Neuronal stem cell (in vitro differentiated cells): Measurements from ENCODE around the gene LRWD1.

ENCODE experiments used
- DNase-seq: peaks from one replicate; pipeline ENCODE4 v3.0.0-alpha.2; 2013; ENCODE audit warnings: low spot score
- H2AFZ ChIP-seq: one replicate; pipeline ENCODE4 v1.6.1; 2013; ENCODE audit warnings: mild to moderate bottlenecking, low read length, inconsistent platforms
- H2AK5ac ChIP-seq: 2 replicates; pipeline ENCODE4 v1.6.1; 2013; ENCODE audit warnings: low read depth, mild to moderate bottlenecking, inconsistent platforms, low read length, moderate library complexity, mixed read lengths
- H2BK120ac ChIP-seq: 2 replicates; pipeline ENCODE4 v1.6.1; 2013; ENCODE audit warnings: low read depth, mild to moderate bottlenecking, inconsistent platforms, low read length, moderate library complexity, mixed read lengths
- H2BK12ac ChIP-seq: one replicate; pipeline ENCODE4 v1.6.1; 2013; ENCODE audit warnings: low read length, inconsistent platforms
- H2BK15ac ChIP-seq: 2 replicates; pipeline ENCODE4 v1.6.1; 2013; ENCODE audit warnings: mild to moderate bottlenecking, low read length, inconsistent platforms, mixed read lengths
- H2BK5ac ChIP-seq: one replicate; pipeline ENCODE4 v1.6.1; 2013; ENCODE audit warnings: inconsistent platforms, mild to moderate bottlenecking, low read length, moderate library complexity
- H3K14ac ChIP-seq: one replicate; pipeline ENCODE4 v1.6.1; 2013; ENCODE audit warnings: low read length, inconsistent platforms
- H3K18ac ChIP-seq: 2 replicates; pipeline ENCODE4 v1.6.1; 2013; ENCODE audit warnings: low read length, inconsistent platforms
- H3K23ac ChIP-seq: 2 replicates; pipeline ENCODE4 v1.6.1; 2013; ENCODE audit warnings: low read depth, mild to moderate bottlenecking, mixed read lengths, low read length, inconsistent platforms; ENCODE audit not compliant: poor library complexity
- H3K27ac ChIP-seq: replicated peaks from 3 replicates; pipeline ENCODE4 v1.5.1; 2013; ENCODE audit warnings: low read length, inconsistent platforms
- H3K27me3 ChIP-seq, 3 experiments: 2 replicates each; pipeline ENCODE4 v1.6.1; 2013; ENCODE audit warnings: low read length in 3 of 3, mild to moderate bottlenecking in 2 of 3, inconsistent platforms in 1 of 3, low read depth in 1 of 3, mixed read lengths in 1 of 3, moderate library complexity in 1 of 3; ENCODE audit not compliant: control insufficient read depth in 3 of 3, insufficient read depth in 3 of 3
- H3K36me3 ChIP-seq, 2 donors: replicated peaks in 1 of 2; 2 replicates each; pipeline ENCODE4 v1.6.1; 2013; ENCODE audit warnings: low read length in 2 of 2; ENCODE audit not compliant: control insufficient read depth in 2 of 2, insufficient read depth in 2 of 2
- H3K4ac ChIP-seq: 2 replicates; pipeline ENCODE4 v1.6.1; 2013; ENCODE audit warnings: inconsistent platforms, mild to moderate bottlenecking, low read length, moderate library complexity
- H3K4me1 ChIP-seq, 2 donors: 1 replicate in 1 of 2; 2 replicates in 1 of 2; pipeline ENCODE4 v1.6.1; 2013; ENCODE audit warnings: low read length in 2 of 2, low read depth in 1 of 2; ENCODE audit not compliant: control insufficient read depth in 2 of 2, insufficient read depth in 1 of 2
- H3K4me2 ChIP-seq: one replicate; pipeline ENCODE4 v1.6.1; 2013; ENCODE audit warnings: mild to moderate bottlenecking, low read length, inconsistent platforms; ENCODE audit not compliant: insufficient read depth, poor library complexity, severe bottlenecking
- H3K4me3 ChIP-seq, 2 donors: 2 replicates each; pipeline ENCODE4 v1.5.1; 2013; ENCODE audit warnings: low read length in 2 of 2, mild to moderate bottlenecking in 2 of 2, inconsistent platforms in 1 of 2, moderate library complexity in 1 of 2
- H3K79me1 ChIP-seq: one replicate; pipeline ENCODE4 v1.6.1; 2013; ENCODE audit warnings: low read depth, mild to moderate bottlenecking, inconsistent platforms, low read length, moderate library complexity
- H3K9ac ChIP-seq: one replicate; pipeline ENCODE4 v1.6.1; 2013; ENCODE audit warnings: mild to moderate bottlenecking, low read depth, low read length, inconsistent platforms; ENCODE audit not compliant: poor library complexity
- H3K9me3 ChIP-seq, 2 donors: replicated peaks in 1 of 2; 2 replicates each; pipeline versions ENCODE3 to v1.6.1; 2013; ENCODE audit warnings: low read length in 2 of 2, mild to moderate bottlenecking in 2 of 2, inconsistent platforms in 1 of 2, low read depth in 1 of 2, mixed read lengths in 1 of 2, moderate library complexity in 1 of 2; ENCODE audit not compliant: control insufficient read depth in 2 of 2, insufficient read depth in 1 of 2
- H4K8ac ChIP-seq: one replicate; pipeline ENCODE4 v1.6.1; 2013; ENCODE audit warnings: low read depth, mild to moderate bottlenecking, inconsistent platforms, low read length, moderate library complexity
- H4K91ac ChIP-seq: one replicate; pipeline ENCODE4 v1.6.1; 2013; ENCODE audit warnings: low read length, low read depth, mild to moderate bottlenecking, inconsistent platforms; ENCODE audit not compliant: poor library complexity
- WGBS, 2 donors: extraction: QIAGEN DNeasy Blood & Tissue Kit; methylation state at CpG; one replicate each; pipeline ENCODE4 v1.1.7; 2013; ENCODE audit warnings: missing lambda C conversion rate in 2 of 2, mixed read lengths in 1 of 2; ENCODE audit not compliant: insufficient read length in 2 of 2, insufficient replicate concordance in 1 of 2; ENCODE audit errors: extremely low coverage in 2 of 2; 5-methylcytosine and 5-hydroxymethylcytosine counted together

Gene LRWD1

GRCh38 chr7:102418592-102418991 is 46.2 kb upstream of the LRWD1 start:
- H3K4ac ChIP-seq: no peak overlapping the region
- no peak overlapping the region for H3K4me2 ChIP-seq
- no peak overlapping the region for H2AK5ac ChIP-seq
- no peak overlapping the region for H4K8ac ChIP-seq
- H3K9ac ChIP-seq: no peak overlapping the region
- H2BK15ac ChIP-seq: no peak overlapping the region
- no CpG with 5 or more reads among the region's 5 CpGs for WGBS, 2 donors
- peaks cover 23 to 84% of the 10 kb centered on the region in 2 donors for H3K36me3 ChIP-seq
- H3K27me3 ChIP-seq: no peaks in the 10 kb centered on the region
- no peak overlapping the region for H2BK5ac ChIP-seq
- no peak overlapping the region for H2BK120ac ChIP-seq
- H3K4me1 ChIP-seq: no peaks in the 10 kb centered on the region
- no peaks in the 10 kb centered on the region for H3K9me3 ChIP-seq
- no peak overlapping the region for H3K27ac ChIP-seq
- no peak overlapping the region for H2AFZ ChIP-seq
- H3K79me1 ChIP-seq: peaks cover 2% of the 10 kb centered on the region
- no peak overlapping the region for H3K14ac ChIP-seq
- no peak overlapping the region for H2BK12ac ChIP-seq
- no peak overlapping the region for H3K4me3 ChIP-seq
- no peak overlapping the region for H3K23ac ChIP-seq
- no peak for DNase-seq
- no peak overlapping the region for H4K91ac ChIP-seq
- no peak overlapping the region for H3K18ac ChIP-seq

DNA sequence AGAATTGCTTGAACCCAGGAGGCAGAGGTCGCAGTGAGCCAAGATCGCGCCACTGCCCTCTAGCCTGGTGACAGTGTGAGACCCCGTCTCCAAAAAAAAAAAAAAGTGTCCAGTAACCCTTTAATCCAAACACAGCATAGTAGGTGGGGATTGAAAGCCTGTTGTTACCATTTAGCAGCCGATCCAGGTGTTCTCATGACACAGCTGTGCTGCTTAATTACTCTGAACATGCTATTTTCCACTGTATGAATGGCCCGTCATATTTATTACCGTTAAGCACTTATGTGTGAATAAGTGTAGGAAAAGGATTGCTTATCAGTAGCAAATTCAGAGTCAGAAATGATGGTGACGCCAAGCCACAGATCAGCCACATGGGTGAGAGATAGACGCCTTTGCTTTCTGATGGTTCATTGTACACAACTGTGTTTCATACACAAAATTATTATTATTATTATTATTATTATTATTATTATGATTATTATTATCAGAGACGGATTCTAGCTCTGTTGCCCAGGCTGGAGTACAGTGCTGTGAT is 43.0 kb upstream of the LRWD1 start:
- no peak overlapping the region for H2BK120ac ChIP-seq
- no peak overlapping the region for H2AFZ ChIP-seq
- no peak for DNase-seq
- H3K4me2 ChIP-seq: no peak overlapping the region
- WGBS, 2 donors: no CpG with 5 or more reads among the region's 10 CpGs
- H3K4me3 ChIP-seq: no peak overlapping the region
- H3K9me3 ChIP-seq: no peaks in the 10 kb centered on the region
- no peak overlapping the region for H3K4ac ChIP-seq
- H3K27ac ChIP-seq: no peak overlapping the region
- no peak overlapping the region for H3K9ac ChIP-seq
- no peak overlapping the region for H2BK5ac ChIP-seq
- H4K8ac ChIP-seq: no peak overlapping the region
- H3K4me1 ChIP-seq: peaks cover 0 to 5% of the 10 kb centered on the region in 2 donors
- no peak overlapping the region for H2AK5ac ChIP-seq
- H3K18ac ChIP-seq: no peak overlapping the region
- no peak overlapping the region for H3K23ac ChIP-seq
- peaks cover 2% of the 10 kb centered on the region for H3K79me1 ChIP-seq
- H3K36me3 ChIP-seq: peaks cover 30 to 85% of the 10 kb centered on the region in 2 donors
- H2BK15ac ChIP-seq: no peak overlapping the region
- no peak overlapping the region for H4K91ac ChIP-seq
- H3K14ac ChIP-seq: no peak overlapping the region
- no peaks in the 10 kb centered on the region for H3K27me3 ChIP-seq
- H2BK12ac ChIP-seq: no peak overlapping the region

- H2AFZ ChIP-seq: no peak overlapping the region
- H3K23ac ChIP-seq: no peak overlapping the region
- peaks cover 33 to 80% of the 10 kb centered on the region in 2 donors for H3K36me3 ChIP-seq
- H3K4me3 ChIP-seq: no peak overlapping the region
- peaks cover 4% of the 10 kb centered on the region for H3K79me1 ChIP-seq
- no peak overlapping the region for H3K27ac ChIP-seq
- H3K4me1 ChIP-seq: peaks cover 0 to 5% of the 10 kb centered on the region in 2 donors
- H2BK15ac ChIP-seq: no peak overlapping the region
- no peaks in the 10 kb centered on the region for H3K27me3 ChIP-seq
- no peak overlapping the region for H2BK12ac ChIP-seq
- H4K91ac ChIP-seq: no peak overlapping the region
- no peak overlapping the region for H2AK5ac ChIP-seq
- WGBS, 2 donors: no CpG with 5 or more reads among the region's 12 CpGs
- H3K14ac ChIP-seq: no peak overlapping the region
- H4K8ac ChIP-seq: no peak overlapping the region
- no peak overlapping the region for H2BK120ac ChIP-seq
- no peak for DNase-seq
- H3K18ac ChIP-seq: no peak overlapping the region
- H3K4me2 ChIP-seq: no peak overlapping the region
- H3K9me3 ChIP-seq: no peaks in the 10 kb centered on the region
- no peak overlapping the region for H3K4ac ChIP-seq
- H3K9ac ChIP-seq: no peak overlapping the region
- no peak overlapping the region for H2BK5ac ChIP-seq
These were observed 40.6 kb upstream of the LRWD1 start for GRCh38 chr7:102424129-102424551.

DNA sequence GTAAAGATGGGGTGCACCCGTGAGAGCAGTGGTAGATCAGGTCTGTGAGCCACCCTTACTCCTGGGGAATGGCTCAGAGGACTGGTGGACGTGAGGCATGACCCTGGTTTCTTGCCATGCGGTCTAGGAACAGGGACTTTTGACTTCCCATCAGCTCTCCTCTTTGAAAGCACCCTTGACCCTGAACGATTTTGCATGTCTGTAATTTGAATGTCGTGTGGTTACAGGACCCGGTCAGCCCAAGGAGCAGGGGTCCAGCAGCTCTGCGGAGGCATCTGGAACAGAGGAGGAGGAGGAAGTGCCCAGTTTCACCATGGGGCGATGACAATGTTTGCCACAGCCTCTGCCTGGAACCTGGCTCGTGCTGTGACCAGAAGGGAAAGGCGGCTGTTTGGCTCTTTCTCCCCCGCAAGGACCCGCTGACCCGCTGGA is 40.0 kb upstream of the LRWD1 start:
- no peak overlapping the region for H3K27ac ChIP-seq
- no peak overlapping the region for H2BK5ac ChIP-seq

More for the DNA sequence above, 40.0 kb upstream of the LRWD1 start:
- Histone ChIP-seq H4K8ac (no peak overlapping the region), H3K4me1 (peaks cover 0 to 5% of the 10 kb centered on the region in 2 donors), H3K4me3 (no peak overlapping the region), H2BK120ac (no peak overlapping the region), H2AFZ (no peak overlapping the region), H3K9me3 (no peaks in the 10 kb centered on the region), H4K91ac (no peak overlapping the region), H3K9ac (no peak overlapping the region), H3K36me3 (peaks cover 31 to 73% of the 10 kb centered on the region in 2 donors), H2BK15ac (no peak overlapping the region), H2AK5ac (no peak overlapping the region), H2BK12ac (no peak overlapping the region), H3K18ac (no peak overlapping the region), H3K27me3 (no peaks in the 10 kb centered on the region), H3K4me2 (no peak overlapping the region), H3K79me1 (peaks cover 4% of the 10 kb centered on the region), H3K4ac (no peak overlapping the region), H3K14ac (no peak overlapping the region), H3K23ac (no peak overlapping the region)
- DNase-seq: no peak
- no CpG with 5 or more reads among the region's 13 CpGs for WGBS, 2 donors
